Thyroid gland (tissue), 4 donors: ENCODE data around the gene ZNF684. TPM values are rescaled to one million over a fixed set of nuclear protein-coding genes. Genes with fewer than 3 reads are reported as not detected.

Experiments used
- DNase-seq, 2 donors: peaks; one replicate each; pipeline ENCODE4 v3.0.0-alpha.2; 2019
- H3K27ac ChIP-seq, 3 donors: fragments of 200-600 bp; sonication (generic); 1 replicate in 2 of 3; 2 replicates in 1 of 3; pipeline ENCODE4 v1.5.1; 2016 to 2019; ENCODE audit warnings: mild to moderate bottlenecking in 1 of 3, moderate library complexity in 1 of 3
- H3K27me3 ChIP-seq: fragments of 200-600 bp; sonication (generic); one replicate; pipeline ENCODE4 v1.5.1; 2019
- H3K36me3 ChIP-seq, 2 donors: fragments of 200-600 bp; sonication (generic); one replicate each; pipeline ENCODE4 v1.5.1; 2016 to 2019
- H3K4me1 ChIP-seq, 2 donors: fragments of 200-600 bp; sonication (generic); one replicate each; pipeline ENCODE4 v1.5.1; 2017 to 2019
- H3K4me3 ChIP-seq, 3 donors: fragments of 200-600 bp; sonication (generic); replicated peaks in 1 of 3; 1 replicate in 2 of 3; 2 replicates in 1 of 3; pipeline ENCODE4 v1.5.1; 2016; ENCODE audit warnings: mild to moderate bottlenecking in 1 of 3
- H3K9me3 ChIP-seq: fragments of 200-600 bp; sonication (generic); one replicate; pipeline ENCODE4 v1.5.1; 2017
- CTCF ChIP-seq, 6 experiments: fragments of 200-600 bp in 3 of 6; fragments of 450-650 bp in 3 of 6; sonication (generic) in 3 of 6; IDR thresholded peaks; one replicate each; pipeline ENCODE4 v1.5.1; 2016 to 2019; ENCODE audit warnings: antibody characterized with exemption in 6 of 6, mild to moderate bottlenecking in 2 of 6, inconsistent platforms in 1 of 6, moderate library complexity in 1 of 6
- POLR2A ChIP-seq, 2 donors: fragments of 450-650 bp; IDR thresholded peaks; one replicate each; pipeline ENCODE4 v1.6.1; 2017; ENCODE audit warnings: antibody characterized with exemption in 2 of 2, mild to moderate bottlenecking in 2 of 2, moderate library complexity in 1 of 2
- WGBS, 2 donors: methylation state at CpG; one replicate each; pipeline ENCODE4 v1.1.5; 2017; 5-methylcytosine and 5-hydroxymethylcytosine counted together
- intact Hi-C: fragments of 100-400 bp; cut with DNase I; formaldehyde crosslinking; loops from one replicate; pipeline ENCODE4 v1.15.1; 2023
- total RNA-seq, 4 donors: library from RNA; depleted of rRNA; stranded (reverse); fragments of >200 nt; gene quantifications; one replicate each; pipeline ENCODE4 v1.2.3, GENCODE V29; 2016

The ZNF684 gene
- total RNA-seq, 4 donors from 2014 or later: 6.2 to 9.3 (median 7.1) TPM

- Histone ChIP-seq H3K4me3 (no peak overlapping the region), H3K4me1 (no peaks in the 10 kb centered on the region), H3K27ac (no peak overlapping the region), H3K36me3 (no peaks in the 10 kb centered on the region), H3K9me3 (no peaks in the 10 kb centered on the region), H3K27me3 (no peaks in the 10 kb centered on the region)
- 88 to 89% methylated on average over 2 of the region's 2 CpGs for WGBS, 2 donors
- intact Hi-C loops: no loop called here
- TF ChIP-seq POLR2A (IDR thresholded peaks at IDR 0.05) (no peak), CTCF (IDR thresholded peaks at IDR 0.05) (no peak)
- no peak for DNase-seq
These were observed 11.9 kb upstream of the ZNF684 start for GRCh38 chr1:40519517-40519916.

- H3K27me3 ChIP-seq: no peaks in the 10 kb centered on the region
- peaks cover 0 to 5% of the 10 kb centered on the region in 2 donors for H3K4me1 ChIP-seq
- no peaks in the 10 kb centered on the region for H3K36me3 ChIP-seq
- H3K27ac ChIP-seq: peak overlapping the region; percentile 29 to 74 (median 59)
- WGBS, 2 donors: 31 to 38% methylated on average over 5 of the region's 5 CpGs
- no peak for DNase-seq
- H3K4me3 ChIP-seq: peak overlapping the region; percentile 38 to 79 (median 44)
- intact Hi-C loops: no loop called here
- no peaks in the 10 kb centered on the region for H3K9me3 ChIP-seq
- TF ChIP-seq POLR2A (IDR thresholded peaks at IDR 0.05): no peak
These were observed 579 bp upstream of the ZNF684 start for GRCh38 chr1:40530735-40531380.

GRCh38 chr1:40532062-40532389 is 589 bp downstream of the ZNF684 start:
- 0% methylated on average over 3 of the region's 3 CpGs for WGBS, 2 donors
- no peak for DNase-seq
- Histone ChIP-seq H3K4me3 (peak overlapping the region; percentile 38 to 79 (median 44)), H3K4me1 (peaks cover 0 to 5% of the 10 kb centered on the region in 2 donors), H3K36me3 (no peaks in the 10 kb centered on the region), H3K27ac (peak overlapping the region in 2 of 3 donors; percentile 59 to 74), H3K9me3 (no peaks in the 10 kb centered on the region), H3K27me3 (no peaks in the 10 kb centered on the region)
- no peak for TF ChIP-seq POLR2A (IDR thresholded peaks at IDR 0.05)
- TF ChIP-seq CTCF (IDR thresholded peaks at IDR 0.05): no peak
- intact Hi-C loops: no loop called here

GRCh38 chr1:40532844-40533424 is 1.5 kb downstream of the ZNF684 start:
- no peaks in the 10 kb centered on the region for H3K36me3 ChIP-seq
- DNase-seq: peak in 1 of 2 donors; percentile 5
- TF ChIP-seq POLR2A (IDR thresholded peaks at IDR 0.05) (no peak), CTCF (IDR thresholded peaks at IDR 0.05) (peak in 5 of 6 experiments; percentile 12 to 50 (median 47))
- intact Hi-C loops: no loop called here
- no peak overlapping the region for H3K4me3 ChIP-seq
- H3K4me1 ChIP-seq: peaks cover 0 to 5% of the 10 kb centered on the region in 2 donors
- no peak overlapping the region for H3K27ac ChIP-seq
- H3K27me3 ChIP-seq: no peaks in the 10 kb centered on the region
- H3K9me3 ChIP-seq: no peaks in the 10 kb centered on the region

GRCh38 chr1:40534589-40534988 is 3.2 kb downstream of the ZNF684 start:
- Histone ChIP-seq H3K9me3 (no peaks in the 10 kb centered on the region), H3K27ac (no peak overlapping the region)
- intact Hi-C loops: no loop called here

More at GRCh38 chr1:40534589-40534988, 3.2 kb downstream of the ZNF684 start:
- no peak for DNase-seq
- no peak overlapping the region for H3K4me3 ChIP-seq
- TF ChIP-seq POLR2A (IDR thresholded peaks at IDR 0.05) (no peak), CTCF (IDR thresholded peaks at IDR 0.05) (no peak)
- peaks cover 0 to 5% of the 10 kb centered on the region in 2 donors for H3K4me1 ChIP-seq
- no peaks in the 10 kb centered on the region for H3K36me3 ChIP-seq
- H3K27me3 ChIP-seq: no peaks in the 10 kb centered on the region
